GM19372 (cell line): ENCODE measurements around the gene SPR.

Experiments used
- ATAC-seq: cut with Tn5 transposase; IDR thresholded peaks from one replicate; pipeline ENCODE4 v1.9.1; 2021; ENCODE audit warnings: mild to moderate bottlenecking, low read depth, moderate library complexity; ENCODE audit not compliant: unreplicated experiment

The SPR gene

DNA sequence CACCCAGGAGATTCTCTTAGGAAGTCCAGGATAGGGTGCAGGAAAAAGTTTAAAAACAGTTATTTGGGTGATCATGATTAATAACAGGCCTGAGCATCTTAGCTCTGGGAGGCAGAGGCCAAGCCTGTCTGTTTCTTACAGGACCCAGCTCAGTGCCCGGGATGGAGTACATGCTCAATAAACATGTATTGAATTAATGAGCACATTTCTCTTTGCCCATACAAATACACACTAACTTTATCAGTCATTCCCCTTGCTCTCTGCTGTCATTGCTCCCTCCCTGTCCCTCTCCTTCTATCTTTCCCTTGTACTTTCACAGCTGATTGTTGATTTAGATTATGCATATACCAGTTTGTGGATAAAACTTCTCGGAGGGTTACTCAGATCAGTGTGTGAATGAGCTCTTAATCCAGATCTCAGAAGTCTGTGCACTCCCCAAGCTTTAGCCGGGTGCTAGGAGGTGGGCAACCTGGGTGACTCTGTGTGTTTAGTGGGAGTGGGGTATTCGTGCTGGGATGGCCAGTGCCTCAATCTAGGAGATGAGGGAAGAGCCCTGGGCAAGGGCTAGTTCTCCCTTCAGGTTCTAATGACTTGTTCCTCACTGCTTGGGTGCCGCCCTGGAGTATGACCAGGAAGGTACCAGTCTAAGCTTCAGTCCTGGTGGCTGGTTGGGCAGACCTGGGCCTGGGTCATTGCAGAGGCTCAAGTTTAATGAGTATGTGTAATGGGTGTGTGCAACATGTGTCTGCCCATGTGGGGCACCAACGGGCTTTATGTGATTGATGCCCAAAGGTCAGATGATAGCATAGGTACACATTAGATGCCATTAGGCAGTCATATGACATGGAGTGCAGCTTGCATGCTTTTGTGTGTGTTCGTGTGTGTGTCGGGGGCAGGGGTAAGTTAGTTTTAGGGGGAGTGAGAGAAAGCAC, 40.7 kb downstream of the SPR start:
- no peak for ATAC-seq

GRCh38 chr2:72929010-72929409, 41.8 kb downstream of the SPR start:
- no peak for ATAC-seq

DNA sequence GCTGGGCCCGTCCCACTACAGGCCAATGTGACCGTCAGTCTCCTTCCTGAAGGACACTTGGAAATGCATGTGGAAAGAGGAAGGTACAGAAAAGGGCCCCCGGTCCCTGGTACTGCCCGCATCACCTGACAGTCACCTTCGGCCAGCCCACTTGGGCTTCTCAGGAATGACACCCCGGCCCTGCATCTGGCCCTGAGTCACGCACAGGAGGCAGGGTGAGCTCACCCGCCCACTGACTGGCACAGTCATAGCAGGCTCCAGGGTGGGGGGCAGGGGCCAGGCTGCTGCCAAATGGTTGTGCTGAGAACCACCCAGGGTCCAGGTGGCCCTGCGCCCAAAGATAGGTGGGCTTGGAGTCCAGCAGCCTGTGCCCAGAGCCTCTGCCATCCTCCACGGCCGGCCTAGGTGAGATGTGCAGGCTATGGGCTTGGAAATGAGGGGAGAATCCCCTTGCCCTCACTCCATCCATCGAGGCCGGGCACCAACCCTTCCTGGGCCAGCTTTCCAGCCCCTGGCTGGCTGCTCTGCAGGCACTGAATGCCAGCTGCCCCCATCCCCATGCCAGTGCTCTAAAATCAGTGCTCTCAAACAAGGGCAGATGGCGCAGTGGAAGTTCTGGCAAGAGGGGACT, 44.2 kb downstream of the SPR start:
- ATAC-seq: no peak

GRCh38 chr2:72932045-72932740, 45.0 kb downstream of the SPR start:
- no peak for ATAC-seq

DNA sequence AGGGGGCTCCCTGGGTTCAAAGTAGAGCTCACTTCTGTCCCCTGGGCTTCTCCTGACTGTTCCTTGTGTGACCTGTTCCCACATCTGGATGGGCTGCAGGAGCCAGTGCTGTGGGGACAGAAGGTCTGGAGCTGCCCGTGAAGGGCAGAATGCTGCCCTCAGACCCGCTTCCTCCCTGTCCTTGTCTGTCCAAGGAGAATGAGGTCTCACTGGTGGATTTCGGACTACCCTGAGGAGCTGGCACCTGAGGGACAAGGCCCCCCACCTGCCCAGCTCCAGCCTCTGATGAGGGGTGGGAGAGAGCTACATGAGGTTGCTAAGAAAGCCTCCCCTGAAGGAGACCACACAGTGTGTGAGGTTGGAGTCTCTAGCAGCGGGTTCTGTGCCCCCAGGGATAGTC, 45.6 kb downstream of the SPR start:
- no peak for ATAC-seq

- no peak for ATAC-seq
These were observed 46.0 kb downstream of the SPR start for GRCh38 chr2:72933207-72933606.

DNA sequence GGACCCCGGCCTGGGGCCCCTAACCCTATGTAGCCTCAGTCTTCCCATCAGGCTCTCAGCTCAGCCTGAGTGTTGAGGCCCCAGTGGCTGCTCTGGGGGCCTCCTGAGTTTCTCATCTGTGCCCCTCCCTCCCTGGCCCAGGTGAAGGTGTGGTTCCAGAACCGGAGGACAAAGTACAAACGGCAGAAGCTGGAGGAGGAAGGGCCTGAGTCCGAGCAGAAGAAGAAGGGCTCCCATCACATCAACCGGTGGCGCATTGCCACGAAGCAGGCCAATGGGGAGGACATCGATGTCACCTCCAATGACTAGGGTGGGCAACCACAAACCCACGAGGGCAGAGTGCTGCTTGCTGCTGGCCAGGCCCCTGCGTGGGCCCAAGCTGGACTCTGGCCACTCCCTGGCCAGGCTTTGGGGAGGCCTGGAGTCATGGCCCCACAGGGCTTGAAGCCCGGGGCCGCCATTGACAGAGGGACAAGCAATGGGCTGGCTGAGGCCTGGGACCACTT, 46.5 kb downstream of the SPR start:
- no peak for ATAC-seq

DNA sequence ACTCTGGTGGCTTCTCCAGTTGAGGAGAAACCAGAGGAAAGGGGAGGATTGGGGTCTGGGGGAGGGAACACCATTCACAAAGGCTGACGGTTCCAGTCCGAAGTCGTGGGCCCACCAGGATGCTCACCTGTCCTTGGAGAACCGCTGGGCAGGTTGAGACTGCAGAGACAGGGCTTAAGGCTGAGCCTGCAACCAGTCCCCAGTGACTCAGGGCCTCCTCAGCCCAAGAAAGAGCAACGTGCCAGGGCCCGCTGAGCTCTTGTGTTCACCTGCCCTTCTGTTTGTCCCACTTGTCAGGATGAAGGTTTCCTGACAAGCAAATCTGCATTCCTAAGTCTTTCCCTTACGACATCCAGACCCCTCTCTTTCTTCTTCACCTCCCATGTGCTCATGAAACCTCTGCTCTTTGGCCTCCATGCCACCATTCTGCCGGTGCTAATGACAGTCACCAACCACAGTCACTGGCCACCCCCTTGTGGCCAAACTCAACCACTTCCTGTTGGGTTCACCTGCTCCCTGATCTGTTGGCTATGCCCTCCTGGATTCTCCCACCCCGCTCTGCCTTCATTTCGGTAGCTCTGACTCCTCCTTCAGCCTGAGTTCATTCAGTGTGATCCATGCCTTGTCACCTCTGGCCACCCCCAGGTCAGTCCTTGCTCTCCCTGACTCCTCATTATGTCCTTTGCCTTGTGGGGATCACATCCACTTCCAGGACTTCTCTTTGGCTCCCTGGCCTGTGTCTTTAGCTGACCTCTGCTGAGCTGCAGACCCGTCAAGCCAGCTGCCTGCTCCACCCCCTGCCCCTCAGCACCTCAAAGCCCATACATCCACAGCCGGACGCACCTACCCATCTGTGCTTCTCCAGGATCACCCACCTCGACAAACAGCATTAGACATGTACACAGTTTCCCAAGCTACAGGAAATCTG, 47.7 kb downstream of the SPR start:
- ATAC-seq: no peak

DNA sequence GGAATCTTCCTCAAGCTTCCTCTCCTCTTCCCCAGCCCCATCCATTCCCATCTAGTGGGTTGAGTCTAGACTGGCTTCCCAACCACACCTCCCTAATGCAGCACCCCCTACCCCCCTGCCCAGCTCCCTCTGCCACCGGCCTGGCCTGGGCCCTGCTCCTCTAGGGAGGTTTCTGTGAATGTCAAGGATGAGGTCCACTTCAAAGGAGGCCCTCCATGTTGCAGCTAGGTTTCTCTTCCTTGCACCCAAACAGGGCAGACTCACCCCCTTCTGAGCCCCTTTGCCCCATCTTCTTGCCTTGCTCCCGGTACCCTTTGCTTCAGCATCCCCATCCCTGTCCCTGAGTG, 48.4 kb downstream of the SPR start:
- no peak for ATAC-seq

DNA sequence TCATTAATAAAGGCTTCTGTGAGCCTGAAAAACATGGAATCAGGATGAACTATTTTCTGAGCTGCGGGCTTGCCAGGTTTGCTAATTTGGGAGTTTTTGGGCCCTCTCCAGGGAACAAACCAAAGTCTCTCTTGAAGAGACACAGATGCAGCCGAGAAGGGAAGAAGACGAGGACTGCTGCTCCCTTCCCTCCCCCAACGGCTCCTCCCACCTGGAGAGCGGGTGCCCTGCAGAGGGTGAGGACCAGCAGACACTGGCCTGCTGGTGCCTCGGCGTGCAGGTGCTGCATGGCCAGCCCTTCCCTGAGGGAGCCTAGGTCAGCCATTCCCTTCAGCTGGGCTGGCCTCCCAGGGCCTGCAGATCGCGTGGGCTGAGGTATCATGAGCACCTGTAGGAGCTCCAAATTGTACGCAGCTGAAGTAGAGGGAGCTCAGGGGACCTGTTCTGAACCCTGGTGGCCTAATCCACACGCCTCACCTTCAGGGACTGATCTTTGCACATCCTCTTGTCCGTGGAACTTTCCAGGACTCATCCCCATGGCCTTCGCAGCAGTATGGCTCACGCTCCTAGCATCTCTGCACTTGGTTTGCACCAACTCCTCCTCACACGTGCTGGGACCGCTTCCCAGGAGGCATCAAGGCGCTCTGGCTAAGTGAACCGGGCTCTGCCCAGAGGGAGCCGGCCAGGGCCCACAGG, 49.6 kb downstream of the SPR start:
- ATAC-seq: no peak

DNA sequence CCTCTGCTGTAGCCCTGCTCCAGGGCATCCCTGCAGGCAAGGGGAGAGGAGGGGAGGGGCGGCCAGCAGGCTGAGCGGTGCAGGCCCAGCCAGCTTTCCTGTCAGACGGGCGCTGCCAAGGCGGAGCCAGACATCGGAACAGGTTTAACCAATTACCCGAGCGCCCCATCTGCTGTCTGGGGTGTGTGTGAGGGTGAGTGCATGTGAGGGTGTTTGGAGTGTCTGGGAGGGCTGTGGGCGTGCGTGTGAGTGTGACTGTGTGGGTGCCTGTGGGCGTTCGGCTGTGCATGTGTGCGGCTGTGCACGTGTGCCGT, 50.1 kb downstream of the SPR start:
- no peak for ATAC-seq

GRCh38 chr2:72938455-72938854, 51.2 kb downstream of the SPR start:
- ATAC-seq: no peak

GRCh38 chr2:72940361-72940760, 53.2 kb downstream of the SPR start:
- ATAC-seq: no peak

- no peak for ATAC-seq
These were observed 53.6 kb downstream of the SPR start for GRCh38 chr2:72940786-72941185.
